WTC11 (cell line): Measurements from ENCODE around the gene INSM2. TPM values are rescaled to one million over a fixed set of nuclear protein-coding genes. Genes with fewer than 3 reads are reported as not detected.

ENCODE experiments used
- ATAC-seq: fragments of 200-7000 bp; cut with Tn5 transposase; 2 replicates; pipeline ENCODE4 v1.10.0; 2021; ENCODE audit warnings: mild to moderate bottlenecking, moderate library complexity
- CTCF ChIA-PET: fragments of 300-600 bp; sonication (Branson Sonifier 250); formaldehyde crosslinking; loops from one replicate; lab custom pipeline; 2021; ENCODE audit warnings: antibody characterized with exemption; lab: Charles Lee
- POLR2A ChIA-PET: fragments of 350-600 bp; sonication (Branson Sonifier 250); formaldehyde crosslinking; loops from one replicate; lab custom pipeline; 2021; ENCODE audit warnings: antibody characterized with exemption; lab: Charles Lee
- DNase-seq: peaks from one replicate; pipeline ENCODE4 v3.0.0; 2021; ENCODE audit warnings: low spot score
- H3K27ac Mint-ChIP-seq: 2 replicates; pipeline ENCODE4 v1.8.0; 2021; ENCODE audit warnings: mixed read lengths
- H3K27me3 Mint-ChIP-seq: 2 replicates; pipeline ENCODE4 v1.8.0; 2021; ENCODE audit warnings: low read depth, mild to moderate bottlenecking, moderate library complexity, mixed read lengths
- H3K36me3 Mint-ChIP-seq: 2 replicates; pipeline ENCODE4 v1.8.0; 2021; ENCODE audit warnings: mixed read lengths
- H3K4me1 Mint-ChIP-seq: 2 replicates; pipeline ENCODE4 v1.8.0; 2022; ENCODE audit warnings: mixed read lengths
- H3K4me3 Mint-ChIP-seq: 2 replicates; pipeline ENCODE4 v1.8.0; 2021; ENCODE audit warnings: mild to moderate bottlenecking, moderate library complexity, mixed read lengths
- H3K9me3 Mint-ChIP-seq: 2 replicates; pipeline ENCODE4 v1.8.0; 2021; ENCODE audit warnings: mixed read lengths
- AR ChIP-seq: fragments of 250-450 bp; sonication (Bioruptor Pico); IDR thresholded peaks from 2 replicates; pipeline ENCODE4 v1.9.0; 2021; ENCODE audit warnings: mild to moderate bottlenecking
- ARID4B ChIP-seq: sonication (generic); formaldehyde crosslinking; IDR thresholded peaks from 2 replicates; pipeline ENCODE4 v1.8.0; 2023; ENCODE audit warnings: missing genetic modification reagents, mild to moderate bottlenecking, borderline replicate concordance
- CBFB ChIP-seq: sonication (generic); formaldehyde crosslinking; IDR thresholded peaks from 2 replicates; pipeline ENCODE4 v1.8.1; 2022; ENCODE audit warnings: mild to moderate bottlenecking, low read depth, missing genetic modification reagents
- CREM ChIP-seq: sonication (generic); formaldehyde crosslinking; IDR thresholded peaks from 2 replicates; pipeline ENCODE4 v1.8.1; 2022; ENCODE audit warnings: mild to moderate bottlenecking, missing genetic modification reagents, moderate library complexity
- FOXJ3 ChIP-seq: sonication (generic); formaldehyde crosslinking; IDR thresholded peaks from 2 replicates; pipeline ENCODE4 v1.9.0; 2021; ENCODE audit warnings: missing genetic modification reagents, mild to moderate bottlenecking, borderline replicate concordance
- FOXP4 ChIP-seq: sonication (generic); formaldehyde crosslinking; IDR thresholded peaks from 2 replicates; pipeline ENCODE4 v1.8.0; 2022; ENCODE audit warnings: mild to moderate bottlenecking, missing genetic modification reagents
- GRHL2 ChIP-seq: fragments of 250-450 bp; sonication (Bioruptor Pico); IDR thresholded peaks from 2 replicates; pipeline ENCODE4 v1.8.0; 2022; ENCODE audit warnings: mild to moderate bottlenecking, moderate library complexity; ENCODE audit not compliant: insufficient replicate concordance, severe bottlenecking
- IRF2 ChIP-seq: sonication (generic); formaldehyde crosslinking; IDR thresholded peaks from 2 replicates; pipeline ENCODE4 v1.8.0; 2022; ENCODE audit warnings: low read depth, missing genetic modification reagents, borderline replicate concordance
- JAZF1 ChIP-seq: fragments of 250-450 bp; sonication (Bioruptor Pico); IDR thresholded peaks from 2 replicates; pipeline ENCODE4 v1.9.0; 2021; ENCODE audit warnings: moderate library complexity, mild to moderate bottlenecking, inconsistent platforms
- JUN ChIP-seq: sonication (generic); formaldehyde crosslinking; IDR thresholded peaks from 2 replicates; pipeline ENCODE4 v1.8.0; 2023; ENCODE audit warnings: mild to moderate bottlenecking, missing genetic modification reagents
- MXD4 ChIP-seq: fragments of 250-450 bp; sonication (Bioruptor Pico); IDR thresholded peaks from 2 replicates; pipeline ENCODE4 v1.8.0; 2021; ENCODE audit warnings: mild to moderate bottlenecking, moderate library complexity, borderline replicate concordance
- NFE2L1 ChIP-seq: sonication (generic); formaldehyde crosslinking; IDR thresholded peaks from 2 replicates; pipeline ENCODE4 v1.8.1; 2023; ENCODE audit warnings: missing genetic modification reagents
- NFYB ChIP-seq: sonication (generic); formaldehyde crosslinking; conservative IDR thresholded peaks from 2 replicates; pipeline ENCODE4 v1.8.0; 2022; ENCODE audit warnings: low read depth, missing genetic modification reagents
- NR1H2 ChIP-seq: sonication (generic); formaldehyde crosslinking; IDR thresholded peaks from 2 replicates; pipeline ENCODE4 v1.9.0; 2021; ENCODE audit warnings: mild to moderate bottlenecking, moderate library complexity, missing genetic modification reagents
- TEAD4 ChIP-seq: sonication (generic); formaldehyde crosslinking; IDR thresholded peaks from 2 replicates; pipeline ENCODE4 v1.8.0; 2022; ENCODE audit warnings: mild to moderate bottlenecking, missing genetic modification reagents
- ZNF512 ChIP-seq: sonication (generic); formaldehyde crosslinking; IDR thresholded peaks from 2 replicates; pipeline ENCODE4 v1.8.1; 2022; ENCODE audit warnings: missing genetic modification reagents, borderline replicate concordance
- total RNA-seq: library from RNA; stranded (reverse); gene quantifications from 3 replicates; pipeline ENCODE4 v1.2.3, GENCODE V29; 2021

Gene INSM2
- total RNA-seq, 1 experiment from 2014 or later, result 0.07 TPM

GRCh38 chr14:35573911-35574310 is 39.9 kb downstream of the INSM2 start (continued):
- TF ChIP-seq ZNF512 (CRISPR knock-in tag) (no peak), CBFB (no peak)
- TF ChIP-seq, all 79 proteins: peak for 0

- ChIA-PET POLR2A (no interaction called here), CTCF (no interaction called here)
- Mint-ChIP-seq H3K4me1 (no peaks in the 10 kb centered on the region), H3K27ac (no peak overlapping the region), H3K4me3 (no peak overlapping the region), H3K36me3 (no peaks in the 10 kb centered on the region), H3K9me3 (no peaks in the 10 kb centered on the region), H3K27me3 (no peaks in the 10 kb centered on the region)
- ATAC-seq (no peak), DNase-seq (no peak)
- TF ChIP-seq GRHL2 (CRISPR knock-in tag) (no peak), NFYB (no peak), ZNF512 (CRISPR knock-in tag) (no peak), AR (CRISPR knock-in tag) (no peak), CREM (no peak), ARID4B (CRISPR knock-in tag) (no peak), FOXP4 (CRISPR knock-in tag) (no peak), NR1H2 (CRISPR knock-in tag) (no peak)
Observed at GRCh38 chr14:35576260-35576659, 42.3 kb downstream of the INSM2 start.

GRCh38 chr14:35576856-35577255 is 42.9 kb downstream of the INSM2 start:
- no peaks in the 10 kb centered on the region for H3K4me1 Mint-ChIP-seq
- H3K36me3 Mint-ChIP-seq, result no peaks in the 10 kb centered on the region
- no peak for TF ChIP-seq CREM
- no peak for TF ChIP-seq MXD4 (CRISPR knock-in tag)
- TF ChIP-seq IRF2 (CRISPR knock-in tag), result no peak
- no peak for TF ChIP-seq FOXJ3
- TF ChIP-seq JUN, result no peak
- no peak for TF ChIP-seq TEAD4 (CRISPR knock-in tag)
- no peak for TF ChIP-seq JAZF1 (CRISPR knock-in tag)
- TF ChIP-seq NFE2L1 (CRISPR knock-in tag), result no peak
- no peak for TF ChIP-seq CBFB
- no peak overlapping the region for H3K27ac Mint-ChIP-seq
- DNase-seq, result no peak
- no peaks in the 10 kb centered on the region for H3K9me3 Mint-ChIP-seq
- POLR2A ChIA-PET, result no interaction called here
- CTCF ChIA-PET, result no interaction called here
- no peak for ATAC-seq
- H3K4me3 Mint-ChIP-seq, result no peak overlapping the region
- H3K27me3 Mint-ChIP-seq, result no peaks in the 10 kb centered on the region
